COLO668 (cell line): ENCODE results near the gene CYP11A1.
"Not testable (repeated sequence)": the region's sequence is repeated elsewhere in the genome, so short reads cannot be mapped to it uniquely, and the experiment has no call there.

Experiments used
- DNase-seq: peaks from one replicate; lab custom pipeline; 2025; ENCODE audit not compliant: unreplicated experiment; lab: John Stamatoyannopoulos, UW

The CYP11A1 gene

DNA sequence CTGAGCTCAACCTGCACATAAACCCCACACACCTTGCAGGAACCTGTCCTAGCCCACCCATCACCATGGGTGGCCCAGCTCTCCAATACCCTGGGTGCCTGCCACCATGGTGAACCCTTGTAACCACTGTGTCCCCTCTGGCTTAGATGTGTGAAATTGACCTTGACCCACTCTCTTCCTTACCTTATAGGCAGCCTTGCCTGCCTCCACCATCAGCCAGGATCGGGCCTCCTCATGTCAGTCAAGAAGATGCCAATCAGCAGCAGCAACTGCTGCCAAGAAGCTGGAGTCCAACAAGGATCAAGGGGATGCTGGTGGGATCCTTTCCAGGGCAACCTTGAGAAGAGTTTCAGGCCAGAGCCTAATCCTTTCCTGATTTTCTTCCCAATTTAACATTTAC is 8.8 kb upstream of the CYP11A1 start:
- no peak for DNase-seq

DNA sequence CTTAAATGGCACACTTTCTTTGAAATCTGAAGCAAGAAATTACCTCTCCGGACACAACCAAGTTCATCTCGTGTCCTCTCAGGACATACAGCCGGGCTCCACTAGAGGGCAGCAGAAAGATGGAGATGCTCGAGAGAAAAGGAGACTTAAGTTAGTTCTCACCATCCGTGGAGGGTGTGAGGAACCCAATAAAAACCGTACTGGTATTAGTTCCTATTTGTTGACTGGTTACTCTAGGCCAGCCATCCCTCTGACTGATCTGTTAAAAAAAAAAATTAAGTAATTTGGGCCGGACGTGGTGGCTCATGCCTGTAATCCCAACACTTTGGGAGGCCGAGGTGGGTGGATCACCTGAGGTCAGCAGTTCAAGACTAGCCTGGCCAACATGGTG is 7.9 kb upstream of the CYP11A1 start:
- peak; percentile 71 for DNase-seq

DNA sequence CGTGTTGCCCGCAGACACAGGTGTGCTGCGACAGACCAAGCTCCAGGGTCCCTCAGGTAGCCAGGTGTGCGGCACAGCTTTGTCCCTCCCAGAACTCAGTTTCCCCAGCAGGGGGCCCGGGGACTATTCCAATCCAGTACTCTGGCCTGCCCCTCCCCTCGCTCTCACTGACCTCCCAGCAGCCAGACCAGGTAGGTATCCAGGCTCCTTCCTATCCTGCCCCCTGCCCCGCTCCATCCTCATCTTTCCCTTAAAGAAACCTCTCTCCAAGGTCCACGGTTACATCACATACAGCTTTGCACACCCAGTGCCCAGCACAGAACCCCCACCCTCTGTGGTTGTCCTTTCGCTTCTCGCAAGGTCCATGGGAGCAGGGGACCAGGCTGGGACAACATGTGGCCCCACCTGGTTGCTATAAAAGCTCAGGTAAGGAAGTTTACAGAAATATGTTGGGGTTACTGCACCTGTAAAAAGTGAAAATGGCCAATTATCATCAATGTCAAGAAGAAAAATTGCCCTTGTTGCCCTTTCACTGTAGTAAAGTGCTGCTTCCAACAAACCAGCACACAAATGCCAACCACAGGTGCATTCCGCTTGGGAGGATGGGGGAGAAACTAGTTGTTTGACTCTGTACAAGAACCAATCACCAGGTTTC is 7.3 kb upstream of the CYP11A1 start:
- DNase-seq, result no peak

GRCh38 chr15:74373731-74374647 is 6.5 kb upstream of the CYP11A1 start:
- DNase-seq, result peak; percentile 94

DNA sequence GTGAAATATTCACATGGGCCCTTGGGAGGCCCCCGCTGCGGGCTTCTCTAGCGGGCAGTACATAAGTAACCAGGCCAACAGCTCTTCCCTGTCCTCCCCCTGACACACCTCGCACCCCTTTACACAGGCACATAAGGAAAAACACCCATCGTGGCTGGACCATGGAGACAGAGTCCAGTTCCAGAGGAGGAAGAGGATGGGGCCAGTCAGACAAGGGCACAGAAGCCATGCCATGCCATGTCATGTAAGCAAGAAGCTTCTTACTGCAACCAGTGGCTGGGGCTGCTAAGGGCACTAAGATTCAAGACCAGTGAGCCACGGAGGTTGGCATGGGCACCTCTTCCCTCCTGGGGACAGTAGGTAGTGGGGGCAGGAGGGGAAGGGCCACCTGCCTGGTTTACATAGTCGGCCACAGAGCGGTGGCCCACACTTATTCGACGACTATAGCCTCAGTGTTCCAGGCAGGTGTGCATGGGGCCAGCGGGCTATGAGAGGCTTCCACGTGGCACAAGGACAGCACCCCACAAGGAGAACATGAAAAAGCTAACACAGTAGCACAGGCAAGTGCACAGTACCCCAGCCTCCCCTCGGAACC is 5.7 kb upstream of the CYP11A1 start:
- no peak for DNase-seq

DNA sequence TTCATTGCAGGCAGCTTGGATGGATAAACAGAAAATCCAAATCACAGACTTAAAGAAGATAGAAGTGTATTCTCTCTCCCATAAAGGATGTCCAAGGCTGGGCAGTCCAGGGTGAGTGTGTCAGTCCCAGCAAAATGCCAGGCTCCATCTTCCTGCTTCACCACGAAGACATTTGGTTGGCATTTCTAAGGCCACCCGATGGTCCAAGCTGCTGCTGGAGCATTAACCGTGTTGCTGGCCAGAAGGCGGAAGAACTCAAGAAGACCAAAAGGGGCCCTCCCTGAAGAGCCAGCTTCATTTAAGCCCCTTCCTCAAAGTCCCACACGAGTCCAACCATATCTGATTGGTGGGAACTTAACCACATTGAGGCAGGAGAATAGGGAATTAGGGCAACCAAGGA is 3.0 kb upstream of the CYP11A1 start:
- DNase-seq, result no peak

DNA sequence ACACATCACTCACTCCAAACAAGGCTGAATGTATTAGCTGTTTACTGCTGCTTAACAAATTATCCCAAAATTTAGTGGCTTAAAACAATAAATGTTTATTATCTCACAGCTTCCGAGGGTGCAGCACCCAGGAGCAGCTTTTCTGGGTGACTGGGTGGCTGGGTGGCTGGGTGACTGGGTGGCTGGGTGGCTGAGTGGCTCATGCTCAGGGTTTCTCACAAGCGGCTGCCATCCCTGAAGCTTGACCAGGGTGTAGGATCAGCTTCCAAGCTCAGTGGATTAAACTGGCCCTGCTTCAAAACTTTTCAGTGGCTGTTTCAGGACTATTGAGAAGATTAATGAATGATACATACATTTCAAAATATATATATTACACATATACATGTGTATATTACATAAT is 2.3 kb upstream of the CYP11A1 start:
- DNase-seq, result no peak

- no peak for DNase-seq
Measured at GRCh38 chr15:74369084-74369745, 1.8 kb upstream of the CYP11A1 start.

GRCh38 chr15:74368121-74368520 is 675 bp upstream of the CYP11A1 start:
- no peak for DNase-seq

GRCh38 chr15:74365598-74366445 is 1.6 kb downstream of the CYP11A1 start:
- peak; percentile 23 for DNase-seq

DNA sequence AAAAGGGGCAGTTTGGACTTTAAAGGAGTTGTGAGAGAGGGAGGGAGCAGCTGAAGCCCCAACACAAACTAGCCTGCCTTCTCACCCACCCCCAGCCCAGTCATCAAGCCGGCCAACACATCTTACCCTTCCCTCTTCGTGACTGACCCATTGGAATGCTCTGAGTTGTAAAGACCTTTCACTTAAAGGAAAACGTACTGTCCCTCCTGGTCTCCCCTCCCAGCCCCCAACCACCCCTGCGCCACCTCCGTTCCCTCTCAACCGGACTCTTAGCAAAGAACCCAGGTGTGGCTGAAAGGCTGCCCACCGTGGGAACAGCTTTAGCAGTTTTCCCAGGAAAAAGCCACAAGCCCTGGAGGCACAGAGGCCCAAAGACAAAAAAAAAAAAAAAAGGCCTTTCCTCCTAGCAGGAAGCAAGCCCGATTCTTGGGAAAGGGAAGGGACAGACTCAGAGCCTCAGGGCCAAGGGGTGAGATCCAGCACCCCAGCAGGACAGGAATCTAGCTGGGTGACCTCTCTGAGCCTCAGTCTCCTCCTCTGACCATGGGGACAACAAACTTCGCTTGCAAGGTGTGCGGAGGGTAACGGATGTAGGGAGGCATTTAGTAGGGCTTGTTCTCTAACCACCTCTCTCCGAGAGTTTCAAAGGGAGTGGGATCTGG is 2.4 kb downstream of the CYP11A1 start:
- no peak for DNase-seq

DNA sequence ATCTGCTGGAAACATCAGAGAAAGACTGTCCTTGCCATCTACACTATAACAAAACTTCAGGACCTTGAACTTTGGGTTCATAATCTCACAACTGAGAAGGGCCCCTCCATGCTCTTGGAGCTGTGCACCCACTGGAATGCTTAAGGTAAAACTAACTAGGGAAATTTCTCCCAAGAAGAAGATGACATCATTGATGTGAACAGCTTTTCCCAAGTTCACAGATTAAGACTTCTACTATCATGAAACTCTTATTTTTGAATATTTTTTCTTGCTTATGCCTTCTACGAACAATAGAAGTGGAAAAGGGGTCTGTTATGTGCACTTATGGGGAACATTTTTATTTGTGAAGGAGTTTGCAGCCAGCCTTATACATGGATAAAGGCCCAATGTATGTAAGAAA is 5.0 kb downstream of the CYP11A1 start:
- DNase-seq, result no peak

- DNase-seq, result not testable (repeated sequence)
Measured at GRCh38 chr15:74360855-74361254, 6.6 kb downstream of the CYP11A1 start.

DNA sequence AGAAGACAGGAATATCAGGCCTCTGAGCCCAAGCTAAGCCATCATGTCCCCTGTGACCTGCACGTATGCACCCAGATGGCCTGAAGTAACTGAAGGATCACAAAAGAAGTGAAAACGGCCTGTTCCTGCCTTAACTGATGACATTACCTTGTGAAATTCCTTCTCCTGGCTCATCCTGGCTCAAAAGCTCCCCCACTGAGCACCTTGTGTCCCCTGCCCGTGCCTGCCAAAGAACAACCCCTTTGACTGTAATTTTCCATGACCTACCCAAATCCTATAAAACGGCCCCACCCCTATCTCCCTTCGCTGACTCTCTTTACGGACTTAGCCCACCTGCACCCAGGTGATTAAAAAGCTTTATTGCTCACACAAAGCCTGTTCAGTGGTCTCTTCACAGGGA is 8.1 kb downstream of the CYP11A1 start:
- not testable (repeated sequence) for DNase-seq

DNA sequence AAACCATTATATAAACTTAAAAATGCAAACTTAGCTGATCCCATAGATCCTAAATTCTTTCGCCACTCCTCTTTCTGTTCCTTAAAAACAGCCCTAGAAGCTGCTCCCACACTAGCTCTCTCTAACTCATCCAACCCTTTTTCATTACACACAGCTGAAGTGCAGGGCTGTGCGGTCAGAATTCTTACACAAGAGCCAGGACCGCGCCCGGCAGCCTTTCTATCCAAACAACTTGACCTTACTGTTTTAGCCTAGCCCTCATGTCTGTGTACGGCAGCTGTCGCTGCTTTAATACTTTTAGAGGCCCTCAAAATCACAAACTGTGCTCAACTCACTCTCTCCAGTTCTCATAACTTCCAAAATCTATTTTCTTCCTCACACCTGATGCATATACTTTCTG is 9.9 kb downstream of the CYP11A1 start:
- DNase-seq, result not testable (repeated sequence)

- not testable (repeated sequence) for DNase-seq
Measured at GRCh38 chr15:74356050-74356449, 11.4 kb downstream of the CYP11A1 start.

DNA sequence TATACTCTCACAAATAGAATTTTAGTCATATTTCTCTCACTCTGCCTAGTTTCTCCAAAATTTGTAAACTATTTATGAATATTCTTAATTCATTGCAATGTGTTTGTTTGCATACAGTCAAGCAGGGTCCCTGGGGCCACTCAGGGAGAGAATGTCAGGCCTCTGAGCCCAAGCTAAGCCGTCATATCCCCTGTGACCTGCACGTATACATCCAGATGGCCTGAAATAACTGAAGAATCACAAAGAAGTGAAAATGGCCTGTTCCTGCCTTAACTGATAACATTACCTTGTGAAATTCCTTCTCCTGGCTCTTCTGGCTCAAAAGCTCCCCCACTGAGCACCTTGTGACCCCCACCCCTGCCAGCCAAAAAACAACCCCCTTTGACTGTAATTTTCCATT is 13.5 kb downstream of the CYP11A1 start:
- not testable (repeated sequence) for DNase-seq

DNA sequence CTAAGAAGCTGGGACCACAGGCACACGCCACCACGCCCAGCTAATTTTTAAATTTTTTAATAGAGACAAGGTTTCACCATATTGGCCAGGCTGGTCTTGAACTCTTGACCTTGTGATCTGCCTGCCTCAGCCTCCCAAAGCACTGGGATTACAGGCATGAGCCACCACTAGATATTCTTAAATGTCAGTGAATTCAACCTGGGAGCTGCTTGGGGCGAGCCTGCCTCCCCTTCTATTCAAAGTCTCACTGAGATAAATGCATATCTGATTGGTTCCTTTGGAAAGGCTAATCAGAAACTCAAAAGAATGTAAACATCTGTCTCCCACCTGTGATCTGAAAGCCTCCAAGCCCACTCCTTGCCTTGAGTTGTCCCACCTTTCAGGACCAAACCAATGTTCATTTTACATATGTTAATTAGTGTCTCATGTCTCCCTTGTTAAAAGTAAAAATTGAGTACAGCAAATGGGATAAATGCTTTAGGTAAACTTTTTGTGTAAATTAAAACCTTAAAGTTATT is 15.0 kb downstream of the CYP11A1 start:
- no peak for DNase-seq

DNA sequence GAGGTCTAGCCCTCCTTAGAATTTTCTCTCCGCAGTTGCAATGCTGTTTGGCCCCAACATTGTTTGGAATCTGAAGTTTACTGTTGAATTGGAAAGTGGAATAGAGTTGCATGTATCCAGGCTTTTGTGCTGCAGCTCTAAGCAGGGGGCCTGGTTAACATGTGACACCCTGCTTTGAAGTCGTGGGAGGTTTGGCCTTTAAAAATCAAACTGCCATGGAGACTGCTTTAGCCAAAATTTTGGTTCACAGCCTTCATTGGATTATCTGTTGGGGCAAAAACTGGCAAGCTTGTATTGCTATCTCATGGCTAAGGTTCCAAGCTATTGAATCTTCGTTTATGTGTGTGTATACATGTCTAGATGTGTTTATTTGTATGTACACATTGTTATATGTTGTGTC is 15.8 kb downstream of the CYP11A1 start:
- DNase-seq, result no peak
